ENCODE data around the gene CDH23. TPM values are rescaled to one million over a fixed set of nuclear protein-coding genes. Genes with fewer than 3 reads are reported as not detected.
A peak's percentile ranks its signal among the peaks of the same experiment; 100 is the strongest.

CDH23 gene
- total and polyA plus RNA-seq, 9 of the 15 experiments (the other 6 are each of a cell fraction or from before 2014, with no cell fraction given), result 0.18 to 1.2 (median 0.47) TPM

DNA sequence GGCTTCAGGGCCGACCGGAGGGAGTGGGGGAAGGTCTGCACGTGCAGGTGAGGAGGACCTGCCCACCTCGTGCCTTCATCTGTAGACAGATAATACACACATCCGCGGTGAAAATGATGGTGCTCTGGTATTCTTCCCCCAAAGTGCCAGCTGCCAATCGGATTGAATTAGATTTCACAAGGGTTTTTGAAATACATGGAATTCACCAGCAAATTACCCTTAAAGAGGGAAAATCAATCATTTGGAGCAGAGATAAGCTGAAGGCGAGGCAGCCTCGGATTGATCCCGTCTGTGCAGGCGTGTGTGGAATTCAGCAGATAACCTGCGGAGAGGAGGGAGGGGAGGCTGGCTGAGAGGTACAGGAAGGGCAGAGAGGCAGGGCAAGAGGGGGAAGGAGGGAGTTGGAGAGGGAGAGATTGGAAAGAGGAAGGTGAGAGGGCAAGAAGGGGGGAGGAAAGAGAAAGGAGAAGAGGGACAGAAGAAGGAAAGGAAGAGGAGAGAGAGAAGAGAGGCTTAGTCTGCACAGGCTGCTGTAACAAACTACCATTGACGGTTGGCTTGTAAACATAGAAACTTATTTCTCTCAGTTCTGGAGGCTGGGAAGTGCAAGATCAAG is 238.6 kb downstream of the CDH23 start (continued):
- peak; percentile 100 for TF ChIP-seq CXXC5 (CRISPR knock-in tag; IDR thresholded peaks at IDR 0.05)
- TF ChIP-seq, protein P1, sequence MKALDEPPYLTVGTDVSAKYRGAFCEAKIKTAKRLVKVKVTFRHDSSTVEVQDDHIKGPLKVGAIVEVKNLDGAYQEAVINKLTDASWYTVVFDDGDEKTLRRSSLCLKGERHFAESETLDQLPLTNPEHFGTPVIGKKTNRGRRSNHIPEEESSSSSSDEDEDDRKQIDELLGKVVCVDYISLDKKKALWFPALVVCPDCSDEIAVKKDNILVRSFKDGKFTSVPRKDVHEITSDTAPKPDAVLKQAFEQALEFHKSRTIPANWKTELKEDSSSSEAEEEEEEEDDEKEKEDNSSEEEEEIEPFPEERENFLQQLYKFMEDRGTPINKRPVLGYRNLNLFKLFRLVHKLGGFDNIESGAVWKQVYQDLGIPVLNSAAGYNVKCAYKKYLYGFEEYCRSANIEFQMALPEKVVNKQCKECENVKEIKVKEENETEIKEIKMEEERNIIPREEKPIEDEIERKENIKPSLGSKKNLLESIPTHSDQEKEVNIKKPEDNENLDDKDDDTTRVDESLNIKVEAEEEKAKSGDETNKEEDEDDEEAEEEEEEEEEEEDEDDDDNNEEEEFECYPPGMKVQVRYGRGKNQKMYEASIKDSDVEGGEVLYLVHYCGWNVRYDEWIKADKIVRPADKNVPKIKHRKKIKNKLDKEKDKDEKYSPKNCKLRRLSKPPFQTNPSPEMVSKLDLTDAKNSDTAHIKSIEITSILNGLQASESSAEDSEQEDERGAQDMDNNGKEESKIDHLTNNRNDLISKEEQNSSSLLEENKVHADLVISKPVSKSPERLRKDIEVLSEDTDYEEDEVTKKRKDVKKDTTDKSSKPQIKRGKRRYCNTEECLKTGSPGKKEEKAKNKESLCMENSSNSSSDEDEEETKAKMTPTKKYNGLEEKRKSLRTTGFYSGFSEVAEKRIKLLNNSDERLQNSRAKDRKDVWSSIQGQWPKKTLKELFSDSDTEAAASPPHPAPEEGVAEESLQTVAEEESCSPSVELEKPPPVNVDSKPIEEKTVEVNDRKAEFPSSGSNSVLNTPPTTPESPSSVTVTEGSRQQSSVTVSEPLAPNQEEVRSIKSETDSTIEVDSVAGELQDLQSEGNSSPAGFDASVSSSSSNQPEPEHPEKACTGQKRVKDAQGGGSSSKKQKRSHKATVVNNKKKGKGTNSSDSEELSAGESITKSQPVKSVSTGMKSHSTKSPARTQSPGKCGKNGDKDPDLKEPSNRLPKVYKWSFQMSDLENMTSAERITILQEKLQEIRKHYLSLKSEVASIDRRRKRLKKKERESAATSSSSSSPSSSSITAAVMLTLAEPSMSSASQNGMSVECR (CRISPR knock-in tag; IDR thresholded peaks at IDR 0.05), result no peak
- TF ChIP-seq, protein P2, sequence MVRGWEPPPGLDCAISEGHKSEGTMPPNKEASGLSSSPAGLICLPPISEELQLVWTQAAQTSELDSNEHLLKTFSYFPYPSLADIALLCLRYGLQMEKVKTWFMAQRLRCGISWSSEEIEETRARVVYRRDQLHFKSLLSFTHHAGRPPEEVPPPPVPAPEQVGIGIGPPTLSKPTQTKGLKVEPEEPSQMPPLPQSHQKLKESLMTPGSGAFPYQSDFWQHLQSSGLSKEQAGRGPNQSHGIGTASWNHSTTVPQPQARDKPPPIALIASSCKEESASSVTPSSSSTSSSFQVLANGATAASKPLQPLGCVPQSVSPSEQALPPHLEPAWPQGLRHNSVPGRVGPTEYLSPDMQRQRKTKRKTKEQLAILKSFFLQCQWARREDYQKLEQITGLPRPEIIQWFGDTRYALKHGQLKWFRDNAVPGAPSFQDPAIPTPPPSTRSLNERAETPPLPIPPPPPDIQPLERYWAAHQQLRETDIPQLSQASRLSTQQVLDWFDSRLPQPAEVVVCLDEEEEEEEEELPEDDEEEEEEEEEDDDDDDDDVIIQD (CRISPR knock-in tag; IDR thresholded peaks at IDR 0.05), result no peak
- TF ChIP-seq ZNF561 (CRISPR knock-in tag; conservative IDR thresholded peaks at IDR 0.05), result no peak
- no peak for TF ChIP-seq ZKSCAN3 (CRISPR knock-in tag; IDR thresholded peaks at IDR 0.05)
- no peak for TF ChIP-seq ZNF785 (CRISPR knock-in tag; IDR thresholded peaks at IDR 0.05)
- TF ChIP-seq ZNF584 (CRISPR knock-in tag; IDR thresholded peaks at IDR 0.05; ENCODE audit: low read depth), result no peak
- peak; percentile 27; the same call in 1 of the 2 replicates for TF ChIP-seq ETV1 (tag; conservative IDR thresholded peaks at IDR 0.05; ENCODE audit: low read depth)
- TF ChIP-seq RHOXF2B (CRISPR knock-in tag; conservative IDR thresholded peaks at IDR 0.05), result no peak
- TF ChIP-seq CBX2 (IDR thresholded peaks at IDR 0.05; ENCODE audit: insufficient read depth, low read length, poor library complexity, severe bottlenecking), result no peak
- TF ChIP-seq, protein P3, sequence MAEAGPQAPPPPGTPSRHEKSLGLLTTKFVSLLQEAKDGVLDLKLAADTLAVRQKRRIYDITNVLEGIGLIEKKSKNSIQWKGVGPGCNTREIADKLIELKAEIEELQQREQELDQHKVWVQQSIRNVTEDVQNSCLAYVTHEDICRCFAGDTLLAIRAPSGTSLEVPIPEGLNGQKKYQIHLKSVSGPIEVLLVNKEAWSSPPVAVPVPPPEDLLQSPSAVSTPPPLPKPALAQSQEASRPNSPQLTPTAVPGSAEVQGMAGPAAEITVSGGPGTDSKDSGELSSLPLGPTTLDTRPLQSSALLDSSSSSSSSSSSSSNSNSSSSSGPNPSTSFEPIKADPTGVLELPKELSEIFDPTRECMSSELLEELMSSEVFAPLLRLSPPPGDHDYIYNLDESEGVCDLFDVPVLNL (CRISPR knock-in tag; IDR thresholded peaks at IDR 0.05; ENCODE audit: low read depth), result no peak
- TF ChIP-seq, protein P4, sequence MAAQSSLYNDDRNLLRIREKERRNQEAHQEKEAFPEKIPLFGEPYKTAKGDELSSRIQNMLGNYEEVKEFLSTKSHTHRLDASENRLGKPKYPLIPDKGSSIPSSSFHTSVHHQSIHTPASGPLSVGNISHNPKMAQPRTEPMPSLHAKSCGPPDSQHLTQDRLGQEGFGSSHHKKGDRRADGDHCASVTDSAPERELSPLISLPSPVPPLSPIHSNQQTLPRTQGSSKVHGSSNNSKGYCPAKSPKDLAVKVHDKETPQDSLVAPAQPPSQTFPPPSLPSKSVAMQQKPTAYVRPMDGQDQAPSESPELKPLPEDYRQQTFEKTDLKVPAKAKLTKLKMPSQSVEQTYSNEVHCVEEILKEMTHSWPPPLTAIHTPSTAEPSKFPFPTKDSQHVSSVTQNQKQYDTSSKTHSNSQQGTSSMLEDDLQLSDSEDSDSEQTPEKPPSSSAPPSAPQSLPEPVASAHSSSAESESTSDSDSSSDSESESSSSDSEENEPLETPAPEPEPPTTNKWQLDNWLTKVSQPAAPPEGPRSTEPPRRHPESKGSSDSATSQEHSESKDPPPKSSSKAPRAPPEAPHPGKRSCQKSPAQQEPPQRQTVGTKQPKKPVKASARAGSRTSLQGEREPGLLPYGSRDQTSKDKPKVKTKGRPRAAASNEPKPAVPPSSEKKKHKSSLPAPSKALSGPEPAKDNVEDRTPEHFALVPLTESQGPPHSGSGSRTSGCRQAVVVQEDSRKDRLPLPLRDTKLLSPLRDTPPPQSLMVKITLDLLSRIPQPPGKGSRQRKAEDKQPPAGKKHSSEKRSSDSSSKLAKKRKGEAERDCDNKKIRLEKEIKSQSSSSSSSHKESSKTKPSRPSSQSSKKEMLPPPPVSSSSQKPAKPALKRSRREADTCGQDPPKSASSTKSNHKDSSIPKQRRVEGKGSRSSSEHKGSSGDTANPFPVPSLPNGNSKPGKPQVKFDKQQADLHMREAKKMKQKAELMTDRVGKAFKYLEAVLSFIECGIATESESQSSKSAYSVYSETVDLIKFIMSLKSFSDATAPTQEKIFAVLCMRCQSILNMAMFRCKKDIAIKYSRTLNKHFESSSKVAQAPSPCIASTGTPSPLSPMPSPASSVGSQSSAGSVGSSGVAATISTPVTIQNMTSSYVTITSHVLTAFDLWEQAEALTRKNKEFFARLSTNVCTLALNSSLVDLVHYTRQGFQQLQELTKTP (IDR thresholded peaks at IDR 0.05; ENCODE audit: low read depth in 1 of 2, partially characterized antibody in 2 of 2), result peak in 1 of 2 experiments; percentile 87
- no peak for TF ChIP-seq CHD1 (IDR thresholded peaks at IDR 0.05; ENCODE audit: low read length)
- no peak for TF ChIP-seq ZNF79 (CRISPR knock-in tag; IDR thresholded peaks at IDR 0.05; ENCODE audit: low read depth)
- no peak for TF ChIP-seq PRMT5 (CRISPR knock-in tag; IDR thresholded peaks at IDR 0.05)
- TF ChIP-seq DNMT1 (IDR thresholded peaks at IDR 0.05), result no peak
